ENCODE measurements around the gene P2RX4.
A peak's percentile ranks its signal among the peaks of the same experiment; 100 is the strongest.
"Not testable (repeated sequence)": the region's sequence is repeated elsewhere in the genome, so short reads cannot be mapped to it uniquely, and the experiment has no call there.

P2RX4 gene

GRCh38 chr12:121189131-121189530 is 20.8 kb upstream of the P2RX4 start:
- no peak for DNase-seq

- DNase-seq = no peak
Measured at GRCh38 chr12:121189619-121190155, 20.2 kb upstream of the P2RX4 start.

GRCh38 chr12:121190523-121191031 is 19.4 kb upstream of the P2RX4 start:
- DNase-seq = peak; percentile 40

GRCh38 chr12:121191151-121191550 is 18.8 kb upstream of the P2RX4 start:
- no peak for DNase-seq

- DNase-seq = peak; percentile 82
Measured at GRCh38 chr12:121196902-121197301, 13.0 kb upstream of the P2RX4 start.

GRCh38 chr12:121198949-121199348 is 11.0 kb upstream of the P2RX4 start:
- DNase-seq = no peak

- not testable (repeated sequence) for DNase-seq
Measured at GRCh38 chr12:121201140-121201539, 8.8 kb upstream of the P2RX4 start.

GRCh38 chr12:121202407-121203355 is 7.2 kb upstream of the P2RX4 start:
- DNase-seq = no peak

- no peak for DNase-seq
Measured at GRCh38 chr12:121203482-121203881, 6.4 kb upstream of the P2RX4 start.

GRCh38 chr12:121205491-121205890 is 4.4 kb upstream of the P2RX4 start:
- DNase-seq = no peak

GRCh38 chr12:121208571-121208970 is 1.4 kb upstream of the P2RX4 start:
- DNase-seq = not testable (repeated sequence)

- DNase-seq = no peak
Measured at GRCh38 chr12:121209221-121209620, 708 bp upstream of the P2RX4 start.

GRCh38 chr12:121212875-121213274 is 2.9 kb downstream of the P2RX4 start:
- no peak for DNase-seq

GRCh38 chr12:121214166-121214777 is 4.3 kb downstream of the P2RX4 start:
- DNase-seq = peak; percentile 29

- DNase-seq = no peak
Measured at GRCh38 chr12:121214855-121215745, 5.2 kb downstream of the P2RX4 start.

GRCh38 chr12:121216102-121216501 is 6.2 kb downstream of the P2RX4 start:
- DNase-seq = no peak

- no peak for DNase-seq
Measured at GRCh38 chr12:121217063-121217462, 7.1 kb downstream of the P2RX4 start.

GRCh38 chr12:121217761-121218160 is 7.8 kb downstream of the P2RX4 start:
- no peak for DNase-seq

GRCh38 chr12:121218588-121219352 is 8.8 kb downstream of the P2RX4 start:
- no peak for DNase-seq

- DNase-seq = no peak
Measured at GRCh38 chr12:121219353-121219986, 9.5 kb downstream of the P2RX4 start.

GRCh38 chr12:121222847-121223246 is 12.9 kb downstream of the P2RX4 start:
- DNase-seq = no peak

Measured in SIG-M5 (cell line).